ENCODE measurements around the gene KIAA1755.

KIAA1755 gene

GRCh38 chr20:38162878-38163875, 97.4 kb downstream of the KIAA1755 start:
- no peak for DNase-seq (ENCODE audit: low read depth)
- TF ChIP-seq, protein P1, sequence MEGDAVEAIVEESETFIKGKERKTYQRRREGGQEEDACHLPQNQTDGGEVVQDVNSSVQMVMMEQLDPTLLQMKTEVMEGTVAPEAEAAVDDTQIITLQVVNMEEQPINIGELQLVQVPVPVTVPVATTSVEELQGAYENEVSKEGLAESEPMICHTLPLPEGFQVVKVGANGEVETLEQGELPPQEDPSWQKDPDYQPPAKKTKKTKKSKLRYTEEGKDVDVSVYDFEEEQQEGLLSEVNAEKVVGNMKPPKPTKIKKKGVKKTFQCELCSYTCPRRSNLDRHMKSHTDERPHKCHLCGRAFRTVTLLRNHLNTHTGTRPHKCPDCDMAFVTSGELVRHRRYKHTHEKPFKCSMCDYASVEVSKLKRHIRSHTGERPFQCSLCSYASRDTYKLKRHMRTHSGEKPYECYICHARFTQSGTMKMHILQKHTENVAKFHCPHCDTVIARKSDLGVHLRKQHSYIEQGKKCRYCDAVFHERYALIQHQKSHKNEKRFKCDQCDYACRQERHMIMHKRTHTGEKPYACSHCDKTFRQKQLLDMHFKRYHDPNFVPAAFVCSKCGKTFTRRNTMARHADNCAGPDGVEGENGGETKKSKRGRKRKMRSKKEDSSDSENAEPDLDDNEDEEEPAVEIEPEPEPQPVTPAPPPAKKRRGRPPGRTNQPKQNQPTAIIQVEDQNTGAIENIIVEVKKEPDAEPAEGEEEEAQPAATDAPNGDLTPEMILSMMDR (IDR thresholded peaks at IDR 0.05; ENCODE audit: insufficient read depth, low read depth, low read length, missing control alignments), result no peak
- H3K4me3 ChIP-seq (ENCODE audit: low read length), result no peak overlapping the region

DNA sequence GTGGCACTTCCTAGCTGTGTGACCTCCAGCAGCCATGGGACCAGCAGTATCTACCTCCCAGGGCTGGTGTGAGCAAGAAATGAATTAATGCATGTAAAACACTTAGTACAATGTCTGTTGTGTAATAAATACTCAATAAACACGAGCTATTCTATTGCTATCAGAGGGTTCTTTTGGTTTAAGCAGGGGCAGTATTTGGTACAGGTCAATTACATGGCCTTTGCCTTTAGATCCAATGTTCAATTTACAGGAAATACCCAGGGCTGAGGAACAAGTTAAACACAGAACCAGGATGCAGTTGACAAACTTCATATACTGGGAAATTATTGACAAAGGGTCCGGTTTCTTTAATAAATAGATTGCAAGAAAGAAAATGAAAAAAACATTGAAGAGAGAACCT, 98.4 kb downstream of the KIAA1755 start:
- TF ChIP-seq, protein P1 (IDR thresholded peaks at IDR 0.05; ENCODE audit: insufficient read depth, low read depth, low read length, missing control alignments), result no peak
- H3K4me3 ChIP-seq (ENCODE audit: low read length), result no peak overlapping the region
- DNase-seq (ENCODE audit: low read depth), result no peak

DNA sequence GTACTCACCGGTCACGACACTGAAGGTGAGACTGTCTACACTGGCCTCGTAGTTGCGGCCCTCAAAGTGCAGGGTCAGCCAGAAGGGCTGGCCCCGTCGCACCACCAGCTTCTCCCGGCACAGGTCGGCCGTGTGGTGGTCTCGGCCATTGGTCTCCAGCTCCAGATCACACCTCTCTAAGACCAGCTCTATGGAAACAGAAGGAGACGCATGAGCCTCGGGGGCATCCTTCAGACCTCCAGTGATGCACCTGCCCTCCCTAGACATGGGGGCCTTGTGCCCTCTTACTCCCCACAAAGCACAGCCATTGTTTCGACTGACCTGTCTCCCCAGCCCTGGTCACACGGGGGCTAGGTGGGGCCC, 99.1 kb downstream of the KIAA1755 start:
- no peak for DNase-seq (ENCODE audit: low read depth)
- no peak overlapping the region for H3K4me3 ChIP-seq (ENCODE audit: low read length)
- TF ChIP-seq, protein P1 (IDR thresholded peaks at IDR 0.05; ENCODE audit: insufficient read depth, low read depth, low read length, missing control alignments), result no peak

Data from epithelial cell of esophagus (primary cell).